Thymus (tissue), 11 donors: Measurements from ENCODE around the gene KIAA1958. TPM values are rescaled to one million over a fixed set of nuclear protein-coding genes. Genes with fewer than 3 reads are reported as not detected.

Experiments
- DNase-seq, 9 donors: peaks; one replicate each; pipeline ENCODE4 v3.0.0-alpha.2; 2013; ENCODE audit warnings: low spot score in 9 of 9, low read depth in 6 of 9, missing footprints in 1 of 9
- H3K27ac ChIP-seq, 2 donors: one replicate each; pipeline ENCODE4 v1.5.1; 2013; ENCODE audit warnings: control low read depth in 1 of 2, low read depth in 1 of 2, low read length in 1 of 2, mild to moderate bottlenecking in 1 of 2, moderate library complexity in 1 of 2
- H3K27me3 ChIP-seq, 2 donors: one replicate each; pipeline ENCODE4 v1.5.1; 2013; ENCODE audit warnings: low read length in 1 of 2; ENCODE audit not compliant: control insufficient read depth in 2 of 2, insufficient read depth in 1 of 2
- H3K36me3 ChIP-seq, 2 donors: one replicate each; pipeline ENCODE4 v1.5.1; 2013; ENCODE audit warnings: low read length in 1 of 2, mild to moderate bottlenecking in 1 of 2, moderate library complexity in 1 of 2; ENCODE audit not compliant: control insufficient read depth in 2 of 2, insufficient read depth in 2 of 2
- H3K4me1 ChIP-seq, 2 donors: one replicate each; pipeline ENCODE4 v1.5.1; 2013; ENCODE audit warnings: low read length in 2 of 2; ENCODE audit not compliant: control insufficient read depth in 2 of 2, insufficient read depth in 2 of 2
- H3K4me3 ChIP-seq, 2 donors: one replicate each; pipeline ENCODE4 v1.5.1; 2013; ENCODE audit warnings: low read length in 2 of 2, control low read depth in 1 of 2, mild to moderate bottlenecking in 1 of 2
- H3K9me3 ChIP-seq, 2 donors: one replicate each; pipeline ENCODE4 v1.5.1; 2013; ENCODE audit warnings: low read length in 1 of 2, mild to moderate bottlenecking in 1 of 2; ENCODE audit not compliant: control insufficient read depth in 2 of 2, insufficient read depth in 1 of 2
- WGBS: extraction: QIAGEN DNeasy Blood & Tissue Kit; methylation state at CpG from one replicate; pipeline ENCODE4 v1.1.7; 2013; 5-methylcytosine and 5-hydroxymethylcytosine counted together
- polyA plus RNA-seq: library from polyadenylated mRNA; stranded (reverse); fragments of 200-250 nt; gene quantifications from one replicate; pipeline ENCODE4 v1.2.3, GENCODE V29; 2013
- total RNA-seq: library from RNA; stranded (reverse); fragments of 120-200 nt; gene quantifications from one replicate; pipeline ENCODE4 v1.2.4, GENCODE V29; 2013
- donor health status: healthy.

The KIAA1958 gene
- total and polyA plus RNA-seq, 2 donors: 1.8 to 3.6 TPM

GRCh38 chr9:112553256-112553826, 66.7 kb downstream of the KIAA1958 start:
- no peak overlapping the region for H3K4me3 ChIP-seq
- H3K27me3 ChIP-seq: no peaks in the 10 kb centered on the region
- no peaks in the 10 kb centered on the region for H3K36me3 ChIP-seq
- no peak overlapping the region for H3K27ac ChIP-seq
- WGBS: 98% methylated on average over 2 of the region's 2 CpGs
- H3K4me1 ChIP-seq: no peaks in the 10 kb centered on the region
- no peak for DNase-seq
- no peaks in the 10 kb centered on the region for H3K9me3 ChIP-seq

- Histone ChIP-seq H3K36me3 (no peaks in the 10 kb centered on the region), H3K9me3 (no peaks in the 10 kb centered on the region), H3K27ac (no peak overlapping the region), H3K4me1 (no peaks in the 10 kb centered on the region), H3K4me3 (no peak overlapping the region), H3K27me3 (no peaks in the 10 kb centered on the region)
- WGBS: 98% methylated on average over 1 of the region's 1 CpG
- DNase-seq: no peak
These were observed 67.9 kb downstream of the KIAA1958 start for GRCh38 chr9:112554516-112554915.

GRCh38 chr9:112555101-112555643, 68.5 kb downstream of the KIAA1958 start:
- no peak overlapping the region for H3K4me3 ChIP-seq
- H3K36me3 ChIP-seq: no peaks in the 10 kb centered on the region
- H3K9me3 ChIP-seq: no peaks in the 10 kb centered on the region
- no peak overlapping the region for H3K27ac ChIP-seq
- no peaks in the 10 kb centered on the region for H3K27me3 ChIP-seq
- no peaks in the 10 kb centered on the region for H3K4me1 ChIP-seq
- DNase-seq: no peak
- WGBS: 98% methylated on average over 3 of the region's 3 CpGs

- H3K9me3 ChIP-seq: no peaks in the 10 kb centered on the region
- H3K36me3 ChIP-seq: no peaks in the 10 kb centered on the region
- H3K27me3 ChIP-seq: no peaks in the 10 kb centered on the region
- H3K4me1 ChIP-seq: no peaks in the 10 kb centered on the region
- 97% methylated on average over 9 of the region's 9 CpGs for WGBS
- no peak for DNase-seq
- no peak overlapping the region for H3K27ac ChIP-seq
- no peak overlapping the region for H3K4me3 ChIP-seq
These were observed 69.3 kb downstream of the KIAA1958 start for GRCh38 chr9:112555844-112556482.

GRCh38 chr9:112556497-112557442, 70.1 kb downstream of the KIAA1958 start:
- Histone ChIP-seq H3K4me1 (no peaks in the 10 kb centered on the region), H3K27ac (no peak overlapping the region), H3K36me3 (no peaks in the 10 kb centered on the region), H3K4me3 (no peak overlapping the region), H3K27me3 (no peaks in the 10 kb centered on the region), H3K9me3 (no peaks in the 10 kb centered on the region)
- WGBS: 97% methylated on average over 6 of the region's 6 CpGs
- no peak for DNase-seq

GRCh38 chr9:112558476-112558875, 71.8 kb downstream of the KIAA1958 start:
- Histone ChIP-seq H3K36me3 (no peaks in the 10 kb centered on the region), H3K4me1 (no peaks in the 10 kb centered on the region), H3K27me3 (no peaks in the 10 kb centered on the region), H3K4me3 (no peak overlapping the region), H3K9me3 (no peaks in the 10 kb centered on the region), H3K27ac (no peak overlapping the region)
- 97% methylated on average over 1 of the region's 1 CpG for WGBS
- DNase-seq: no peak

- DNase-seq: no peak
- H3K27ac ChIP-seq: no peak overlapping the region
- no peaks in the 10 kb centered on the region for H3K36me3 ChIP-seq
- H3K9me3 ChIP-seq: no peaks in the 10 kb centered on the region
- no peaks in the 10 kb centered on the region for H3K4me1 ChIP-seq
- 91% methylated on average over 2 of the region's 2 CpGs for WGBS
- H3K4me3 ChIP-seq: no peak overlapping the region
- no peaks in the 10 kb centered on the region for H3K27me3 ChIP-seq
These were observed 72.4 kb downstream of the KIAA1958 start for GRCh38 chr9:112558978-112559377.

GRCh38 chr9:112559629-112560413, 73.2 kb downstream of the KIAA1958 start:
- no peak overlapping the region for H3K4me3 ChIP-seq
- H3K27me3 ChIP-seq: no peaks in the 10 kb centered on the region
- H3K36me3 ChIP-seq: no peaks in the 10 kb centered on the region
- no peaks in the 10 kb centered on the region for H3K9me3 ChIP-seq
- no peaks in the 10 kb centered on the region for H3K4me1 ChIP-seq
- WGBS: 76% methylated on average over 5 of the region's 5 CpGs
- DNase-seq: no peak
- H3K27ac ChIP-seq: no peak overlapping the region
